SW480 (cell line): ENCODE results near the gene COL9A1.
"Not testable (repeated sequence)": the region's sequence is repeated elsewhere in the genome, so short reads cannot be mapped to it uniquely, and the experiment has no call there.

Experiments
- DNase-seq: peaks from one replicate; pipeline ENCODE4 v3.0.0-alpha.2; 2016; ENCODE audit warnings: low spot score

Gene COL9A1

DNA sequence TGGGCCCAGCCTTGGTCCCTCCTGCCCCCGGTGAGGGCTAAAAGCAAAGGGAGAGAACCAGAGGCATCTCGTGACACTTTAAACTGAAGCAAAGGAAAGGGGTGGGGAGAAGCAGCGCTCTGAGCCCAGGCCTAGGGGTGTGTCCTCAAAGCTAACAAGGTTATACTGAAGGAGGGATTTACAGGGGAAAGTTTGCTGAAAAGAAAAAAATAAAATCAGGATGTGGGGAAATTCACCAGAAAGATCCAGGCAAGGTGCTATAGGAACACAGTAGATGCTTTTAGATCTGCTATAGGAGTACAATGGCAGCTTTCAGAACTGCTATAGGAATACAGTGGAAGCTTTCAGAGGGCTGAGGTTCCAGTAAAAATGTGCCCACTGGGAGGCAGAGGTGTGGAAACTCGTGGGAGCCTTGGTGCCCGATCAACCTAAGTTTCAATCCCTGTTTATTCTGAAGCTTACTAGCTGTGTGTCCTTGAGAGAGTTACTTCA is at the start of gene COL9A1:
Gene COL9A1, minus strand, starts transcription at position 51 of the 492 bp plus-strand sequence. CDS start 160 bp downstream, outside the sequence.
- DNase-seq, result no peak

DNA sequence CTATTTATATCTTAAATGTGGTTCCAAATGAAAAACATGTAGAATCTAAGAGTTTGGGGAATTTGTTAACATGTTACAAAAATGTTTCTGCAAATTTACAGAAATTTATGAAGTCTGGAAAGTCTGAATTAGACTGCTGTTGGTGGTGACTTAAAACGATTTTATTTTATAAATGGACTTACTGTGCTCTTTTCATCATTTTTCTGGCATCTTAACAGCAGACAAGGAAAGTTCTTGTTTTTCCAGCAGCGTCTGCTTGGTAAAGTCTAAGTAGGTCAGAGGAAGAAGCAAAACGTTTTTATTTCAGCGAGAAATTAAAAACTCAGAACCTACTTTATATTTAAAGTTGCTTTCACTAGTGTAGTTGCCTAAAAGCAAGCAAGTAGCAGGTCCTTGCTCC is 48.6 kb upstream of the COL9A1 start:
- DNase-seq, result no peak

DNA sequence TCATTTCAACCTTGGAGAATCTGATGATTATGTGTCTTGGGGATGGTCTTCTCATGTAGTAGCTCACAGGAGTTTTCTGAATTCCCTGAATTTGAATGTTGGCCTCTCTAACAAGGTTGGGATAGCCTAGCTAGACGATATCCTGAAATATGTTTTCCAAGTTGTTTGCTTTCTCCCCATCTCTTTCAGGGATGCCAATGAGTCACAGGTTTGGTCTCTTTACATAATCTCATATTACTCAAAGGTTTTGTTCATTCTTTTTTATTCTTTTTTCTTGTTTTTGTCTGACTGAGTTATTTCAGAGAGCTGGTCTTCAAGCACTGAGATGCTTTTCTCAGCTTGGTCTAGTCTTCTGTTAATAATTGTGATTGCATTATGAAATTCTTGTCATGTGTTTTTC is 42.7 kb upstream of the COL9A1 start:
- DNase-seq, result no peak

DNA sequence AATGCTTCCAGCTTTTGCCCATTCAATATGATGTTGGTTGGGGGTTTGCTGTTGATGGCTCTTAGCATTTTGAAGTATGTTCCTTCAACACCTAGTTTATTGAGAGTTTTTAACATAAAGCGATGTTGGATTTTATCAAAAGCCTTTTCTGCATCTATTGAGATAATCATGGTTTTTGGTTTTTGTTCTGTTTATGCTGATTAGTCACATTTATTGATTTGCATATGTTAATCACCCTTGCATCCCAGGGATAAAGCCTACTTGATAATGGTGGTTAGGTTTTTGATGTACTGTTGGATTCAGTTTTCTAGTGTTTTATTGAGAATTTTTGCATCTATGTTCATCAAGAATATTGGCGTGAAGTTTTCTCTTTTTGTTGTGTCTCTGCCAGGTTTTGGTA is 40.4 kb upstream of the COL9A1 start:
- DNase-seq, result no peak

DNA sequence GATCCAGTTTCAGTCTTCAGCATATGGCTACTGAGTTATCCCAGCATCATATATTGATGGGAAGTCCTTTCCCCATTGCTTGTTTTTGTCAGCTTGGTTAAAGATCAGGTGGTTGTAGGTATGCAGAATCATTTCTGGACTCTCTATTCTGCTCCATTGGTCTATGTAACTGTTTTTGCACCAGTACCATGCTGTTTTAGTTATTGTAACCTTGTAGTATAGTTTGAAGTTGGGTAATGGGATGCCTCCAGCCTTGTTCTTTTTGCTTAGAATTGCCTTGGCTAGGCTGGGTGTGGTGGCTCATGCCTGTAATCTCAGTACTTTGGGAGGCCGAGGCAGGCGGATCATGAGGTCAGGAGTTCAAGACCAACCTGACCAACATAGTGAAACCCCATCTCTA is 36.9 kb upstream of the COL9A1 start:
- DNase-seq, result not testable (repeated sequence)

DNA sequence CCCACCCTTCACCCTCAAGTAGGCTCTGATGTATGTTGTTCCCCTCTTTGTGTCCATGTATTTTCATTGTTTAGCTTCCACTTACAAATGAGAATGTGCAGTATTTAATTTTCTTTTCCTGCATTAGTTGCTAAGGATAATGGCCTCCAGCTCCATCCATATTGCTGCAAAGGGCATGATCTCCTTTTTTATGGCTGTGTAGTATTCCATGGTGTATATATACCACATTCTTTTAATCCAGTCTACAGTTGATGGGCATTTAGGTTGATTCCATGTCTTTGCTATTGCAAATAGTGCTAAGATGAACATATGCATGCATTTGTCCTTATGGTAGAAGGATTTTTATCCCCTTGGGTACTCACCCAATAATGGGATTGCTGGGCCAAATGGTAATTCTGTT is 35.9 kb upstream of the COL9A1 start:
- DNase-seq, result no peak

DNA sequence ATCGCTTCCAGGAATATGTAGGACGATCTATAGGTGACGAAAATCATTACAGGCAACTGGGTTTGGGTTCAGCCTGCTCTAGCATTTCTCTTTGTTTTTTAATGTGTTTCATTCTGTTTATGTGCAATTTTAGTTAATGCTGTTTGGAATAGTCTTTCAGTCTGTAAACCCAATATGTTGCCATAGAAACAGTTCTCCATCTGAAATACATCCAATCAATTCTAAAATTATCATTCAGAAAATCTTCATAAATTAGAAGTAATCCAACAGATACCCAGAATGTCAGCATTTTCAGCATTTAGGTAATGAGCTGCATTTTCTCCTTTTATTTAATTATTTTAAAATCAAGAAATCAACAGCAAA is 34.8 kb upstream of the COL9A1 start:
- no peak for DNase-seq

DNA sequence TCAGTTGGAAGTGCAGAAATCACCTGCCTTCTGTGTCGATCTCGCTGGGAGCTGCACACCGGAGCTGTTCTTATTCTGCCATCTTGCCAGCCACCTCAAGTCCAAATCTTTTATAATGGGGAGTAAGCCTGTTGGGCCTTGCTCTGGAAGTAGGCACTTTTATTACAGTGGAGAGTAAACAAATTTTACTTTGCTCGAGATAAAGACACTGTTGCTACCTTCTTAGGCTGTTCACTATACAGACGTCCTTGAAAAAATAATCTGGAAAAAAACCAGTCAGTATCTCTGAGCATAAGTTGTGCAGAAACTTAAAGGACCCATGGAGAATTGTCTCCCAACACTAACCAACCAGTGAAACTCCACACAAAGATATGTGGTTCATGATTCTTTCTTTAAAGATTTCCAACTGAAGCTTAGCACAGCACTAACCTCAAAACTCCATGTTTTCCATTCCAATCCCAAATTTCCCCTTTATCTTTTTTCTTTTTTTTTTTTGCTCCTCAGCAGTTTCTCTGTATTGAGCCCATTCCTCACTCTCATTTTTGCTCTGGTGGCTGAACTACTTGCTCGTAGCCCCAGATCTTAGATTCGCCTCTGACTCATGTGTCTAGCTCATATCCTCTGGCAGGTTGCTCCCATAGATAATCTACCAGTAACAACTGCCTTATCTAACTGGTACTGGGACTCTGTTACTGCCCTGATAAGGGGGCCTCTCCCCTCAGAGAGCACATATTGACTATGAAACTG is 34.3 kb upstream of the COL9A1 start:
- no peak for DNase-seq

DNA sequence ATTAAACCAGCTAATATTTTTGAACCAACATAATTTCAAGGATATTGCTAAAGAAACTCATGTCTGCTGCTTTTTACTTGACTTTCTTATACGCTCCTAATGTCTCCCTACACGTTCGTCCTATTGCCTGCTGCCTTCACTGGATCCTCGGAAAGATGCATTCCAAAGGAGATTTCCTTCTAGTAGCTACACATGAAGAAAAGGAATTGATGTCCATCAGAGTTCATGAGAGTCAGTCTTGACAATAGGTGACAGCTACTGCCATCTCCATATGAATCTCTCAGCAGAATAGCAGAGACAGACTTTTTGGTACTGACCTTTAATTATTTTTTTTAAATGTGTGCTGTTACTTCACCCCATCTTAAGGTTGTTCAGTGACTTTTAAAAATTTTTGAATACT is 24.2 kb upstream of the COL9A1 start:
- no peak for DNase-seq

DNA sequence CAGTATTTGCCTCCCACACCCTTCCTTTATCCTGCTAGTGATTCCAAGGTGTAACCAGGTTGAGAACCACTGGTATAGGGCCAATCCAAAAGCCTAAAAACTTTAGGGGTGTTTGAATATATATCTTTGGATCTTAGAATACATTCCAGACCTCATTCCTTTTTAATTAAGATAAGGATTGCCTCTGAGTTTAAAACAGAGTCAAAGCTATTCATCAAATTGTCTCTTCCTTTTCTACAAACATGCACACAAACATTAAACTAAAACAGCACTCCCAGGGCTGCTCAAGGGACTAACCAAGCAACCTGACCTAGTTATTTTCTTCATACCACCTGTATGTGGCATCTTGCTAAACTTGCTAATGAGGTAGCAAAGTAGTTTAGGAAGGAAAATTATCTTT is 22.1 kb upstream of the COL9A1 start:
- DNase-seq, result no peak

DNA sequence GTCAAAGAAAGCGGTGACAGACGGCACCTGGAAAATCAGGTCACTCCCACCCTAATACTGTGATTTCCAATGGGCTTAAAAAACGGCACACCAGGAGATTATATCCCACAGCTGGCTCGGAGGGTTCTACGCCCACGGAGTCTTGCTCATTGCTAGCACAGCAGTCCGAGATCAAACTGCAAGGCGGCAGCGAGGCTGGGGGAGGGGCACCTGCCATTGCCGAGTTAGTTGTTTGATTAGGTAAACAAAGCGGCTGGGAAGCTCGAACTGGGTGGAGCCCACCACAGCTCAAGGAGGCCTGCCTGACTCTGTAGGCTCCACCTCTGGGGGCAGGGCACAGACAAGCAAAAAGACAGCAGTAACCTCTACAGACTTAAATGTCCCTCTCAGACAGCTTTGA is 14.9 kb upstream of the COL9A1 start:
- DNase-seq, result not testable (repeated sequence)

DNA sequence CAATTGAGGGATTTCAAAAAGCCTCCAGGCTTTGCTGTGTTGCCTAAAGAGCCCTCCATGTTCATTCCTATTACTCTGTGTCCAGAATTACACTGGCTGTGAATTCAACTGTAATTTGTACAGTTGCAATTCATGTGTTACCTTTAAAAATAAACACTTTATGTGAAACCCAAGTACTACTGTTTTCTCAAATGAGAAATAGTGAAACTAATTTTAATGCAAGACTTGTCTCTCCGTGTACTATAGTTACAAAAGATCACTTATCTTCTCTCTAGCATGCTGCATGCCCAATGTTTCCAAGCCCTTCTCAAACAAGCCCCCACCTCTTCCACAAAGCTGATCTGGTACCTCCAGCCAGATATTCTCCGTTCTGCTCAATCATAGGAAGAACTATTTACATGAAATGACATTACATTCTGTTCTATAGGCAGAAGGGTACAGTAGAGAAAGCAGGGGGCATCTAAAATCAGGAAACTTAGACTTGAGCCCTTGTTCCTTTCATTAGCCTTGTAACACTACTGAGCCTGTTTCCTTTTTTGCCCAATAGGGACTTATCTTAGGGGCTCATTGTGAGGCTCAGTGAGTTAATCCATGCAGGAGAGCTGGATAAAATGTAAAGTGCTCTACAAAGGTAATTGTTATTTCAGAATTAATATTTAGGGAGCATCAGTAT is 12.3 kb upstream of the COL9A1 start:
- DNase-seq, result no peak

DNA sequence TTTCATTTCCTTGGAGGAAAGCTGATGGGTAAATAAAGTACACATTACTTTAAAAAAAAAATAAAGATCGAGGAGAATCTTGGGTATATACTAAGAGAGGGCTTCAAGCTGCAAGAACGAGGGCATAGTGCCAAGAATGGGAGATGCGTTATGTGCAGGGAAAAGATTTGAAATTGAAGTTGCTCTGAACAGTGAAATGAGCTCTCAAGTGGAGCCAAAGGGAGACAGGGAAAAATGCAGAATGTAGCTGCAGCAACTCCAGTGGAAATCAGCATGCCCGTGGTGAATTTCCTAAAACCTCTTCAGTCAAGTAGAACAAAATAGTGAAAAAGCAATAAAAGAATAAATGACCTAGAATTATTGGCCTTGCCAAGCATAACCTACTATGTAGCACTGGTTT is 11.4 kb upstream of the COL9A1 start:
- DNase-seq, result no peak

DNA sequence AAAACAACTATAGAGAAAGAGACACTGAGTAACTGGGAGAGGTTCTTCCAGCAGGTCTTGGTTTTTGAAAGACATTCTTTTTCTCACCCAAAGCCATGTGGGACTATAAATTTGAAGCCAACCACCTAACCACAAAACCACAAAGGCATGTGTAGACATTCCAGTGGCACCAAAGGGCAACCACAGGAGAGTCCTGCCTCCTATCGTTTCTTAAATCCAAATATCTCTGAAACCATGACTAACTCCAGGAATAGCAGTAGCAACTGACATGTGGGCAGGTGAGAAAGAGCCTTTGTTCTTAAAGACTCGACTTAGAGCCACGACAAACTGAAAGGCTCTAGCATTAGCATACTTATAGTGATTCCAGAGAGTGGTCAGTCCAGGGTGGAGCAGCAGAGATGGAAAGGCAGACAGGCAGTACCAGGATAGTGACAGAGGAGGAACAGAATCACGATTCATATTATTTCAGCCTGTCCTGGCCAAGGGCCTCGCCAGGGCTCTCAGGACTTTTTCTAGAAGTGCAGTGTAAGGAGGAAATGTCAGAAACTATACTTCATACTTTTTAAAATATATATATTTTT is 9.4 kb upstream of the COL9A1 start:
- peak; percentile 85 for DNase-seq

DNA sequence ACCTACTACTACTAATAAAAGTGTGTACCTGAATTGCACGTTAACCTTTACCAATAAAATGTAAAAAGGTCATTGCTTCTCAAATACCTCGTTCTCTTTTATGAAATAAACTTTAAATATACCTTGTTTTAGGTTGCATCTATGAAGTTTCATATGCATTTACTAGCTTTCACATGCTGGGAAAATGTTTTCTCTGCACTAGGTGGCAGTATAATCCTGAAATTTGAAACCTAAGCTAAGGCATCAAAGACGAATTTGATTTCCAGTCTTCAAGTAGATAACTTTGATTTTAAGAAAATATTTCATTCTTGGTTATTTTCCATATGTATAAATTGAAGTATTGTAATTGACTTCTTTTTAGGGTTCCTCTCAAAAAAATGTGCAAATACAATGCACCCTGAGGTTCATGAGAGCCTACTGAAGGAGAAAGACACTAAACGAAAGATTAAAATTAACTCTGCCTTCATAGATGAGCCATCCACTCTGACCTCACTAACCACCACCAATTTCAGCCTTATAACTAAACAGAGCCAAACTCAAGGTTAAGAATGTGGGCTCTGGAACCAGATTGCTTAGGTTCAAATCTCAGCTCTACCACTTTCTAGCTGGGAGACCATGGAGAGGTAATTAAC is 7.3 kb upstream of the COL9A1 start:
- DNase-seq, result peak; percentile 34

DNA sequence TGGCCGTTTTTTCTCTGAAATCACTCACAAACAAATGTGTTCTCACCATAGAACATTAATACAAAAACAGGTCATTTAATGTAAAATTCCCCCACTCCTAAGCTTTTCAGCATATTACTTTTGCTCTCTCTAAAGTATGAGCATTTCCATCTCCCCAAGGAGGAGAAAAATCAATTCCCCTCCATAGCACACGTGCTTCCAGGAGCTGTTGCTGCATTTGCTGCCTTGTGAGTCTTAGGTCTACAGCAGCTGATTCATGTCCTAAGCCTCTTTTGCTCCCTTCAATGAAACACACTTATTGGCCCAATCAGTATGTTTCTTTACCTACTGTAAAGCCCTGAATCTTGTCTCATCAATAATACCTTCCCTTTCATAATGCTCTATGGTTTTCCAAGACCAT is 6.4 kb upstream of the COL9A1 start:
- no peak for DNase-seq

DNA sequence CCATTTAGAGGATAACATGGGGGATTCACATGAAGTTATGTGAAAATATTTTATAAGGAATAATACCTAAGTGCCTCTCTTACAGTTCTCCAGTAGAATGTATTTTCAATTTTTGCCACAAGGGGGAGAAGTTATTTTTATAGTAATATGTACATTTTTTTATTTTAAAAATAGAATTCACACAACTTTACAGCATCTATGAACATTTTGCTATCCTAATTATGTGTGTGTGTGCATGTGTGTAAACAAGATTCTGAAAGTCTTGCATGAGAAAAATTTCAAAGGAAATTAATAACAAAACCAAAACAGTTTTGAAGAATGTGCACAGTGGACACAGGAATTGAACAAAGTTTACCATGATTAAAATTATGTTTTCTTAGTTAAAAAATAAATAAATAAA is 5.3 kb upstream of the COL9A1 start:
- DNase-seq, result not testable (repeated sequence)

DNA sequence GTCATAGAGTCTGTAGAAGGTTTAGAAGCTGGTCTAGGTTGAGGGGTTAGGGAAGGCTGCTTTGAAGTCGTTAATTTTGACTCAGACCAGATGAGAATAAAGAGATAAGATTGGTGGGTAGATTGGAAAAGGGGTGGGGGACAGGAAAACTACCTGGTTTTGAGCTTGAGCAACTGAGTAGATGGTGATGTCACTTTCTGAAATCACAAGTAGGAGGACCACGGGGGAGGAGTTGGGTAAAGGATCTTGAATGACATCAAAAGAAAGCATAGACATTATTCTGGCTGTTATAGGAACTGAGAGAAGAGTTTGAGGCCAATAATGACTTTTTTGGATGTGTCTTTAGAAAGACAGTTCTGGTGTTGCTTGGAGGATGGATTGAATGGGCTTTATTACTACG is 4.1 kb upstream of the COL9A1 start:
- no peak for DNase-seq

DNA sequence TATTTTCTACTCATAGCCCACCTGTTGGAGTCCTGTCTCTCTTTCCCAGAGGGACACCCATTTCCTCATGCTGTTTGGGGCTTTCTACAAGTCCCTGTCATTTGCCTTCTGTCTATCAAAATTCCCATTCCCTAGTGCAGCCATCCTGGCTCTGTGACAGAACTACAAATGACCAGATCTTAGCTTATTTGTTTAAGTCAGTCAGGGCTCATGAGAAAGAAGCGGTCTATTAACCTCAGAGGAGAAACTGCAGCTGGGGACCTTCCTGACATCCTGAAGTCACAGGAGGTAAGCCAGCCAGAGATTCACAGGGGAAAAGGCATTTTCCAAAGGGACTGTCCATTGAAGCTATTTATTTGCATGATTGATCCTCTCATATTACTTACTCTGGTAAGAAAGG is 1.7 kb upstream of the COL9A1 start:
- DNase-seq, result no peak

DNA sequence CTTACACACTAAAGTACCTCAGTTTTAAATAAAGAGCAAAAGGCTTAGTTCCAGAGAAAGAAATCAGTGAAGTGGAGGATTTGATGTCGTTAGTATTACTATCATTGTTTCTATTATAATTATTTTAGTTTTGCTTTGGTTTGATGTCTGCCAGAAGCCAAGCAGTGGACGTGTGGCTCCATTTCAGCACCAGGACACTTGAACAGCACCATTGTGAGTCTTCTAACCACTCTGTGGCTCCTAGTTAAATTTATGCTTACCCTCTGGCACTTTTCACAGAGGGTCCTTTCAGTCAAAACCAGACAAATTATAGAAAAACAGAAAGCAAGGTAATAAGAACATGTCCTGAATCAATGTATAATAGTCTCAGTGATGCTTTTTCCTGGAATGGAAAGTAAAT is 3.4 kb downstream of the COL9A1 start:
- DNase-seq, result no peak

DNA sequence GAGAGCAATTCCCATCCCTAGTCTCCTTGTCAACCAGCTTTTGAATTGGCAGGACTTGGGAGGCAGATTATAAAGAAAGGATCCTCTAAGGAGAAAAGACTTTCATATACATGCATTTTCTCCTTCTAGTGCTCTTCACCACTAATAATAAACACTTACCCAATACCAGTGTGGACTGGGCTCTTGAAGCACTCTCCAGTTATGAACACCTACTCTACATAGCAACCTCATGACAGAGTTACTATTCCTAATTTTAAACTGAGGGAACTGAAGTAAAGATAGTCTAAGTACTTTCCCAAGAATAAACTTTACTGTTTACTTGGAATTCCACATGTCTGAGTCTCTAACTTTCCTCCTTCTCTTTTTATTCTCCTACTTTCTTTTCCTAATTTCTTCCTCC is 4.8 kb downstream of the COL9A1 start:
- no peak for DNase-seq

DNA sequence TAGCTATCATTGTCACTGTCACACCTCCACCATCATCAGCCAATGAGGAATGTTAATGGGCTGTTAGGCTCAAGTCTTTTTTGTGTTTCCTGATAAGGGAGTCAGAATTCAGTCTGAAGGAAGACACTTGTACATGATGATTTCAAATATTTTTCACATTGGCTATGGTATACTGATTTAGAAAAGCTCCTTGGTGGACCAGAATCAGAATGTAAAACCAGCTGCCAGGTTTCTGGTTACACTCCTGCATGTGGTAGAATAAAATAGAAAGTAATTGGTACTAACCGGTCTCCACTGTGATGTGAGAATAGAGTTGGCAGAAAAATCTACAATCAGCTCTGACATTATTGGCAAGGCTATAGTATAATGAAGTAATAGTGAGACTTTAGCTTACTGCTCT is 10.7 kb downstream of the COL9A1 start:
- DNase-seq, result no peak

DNA sequence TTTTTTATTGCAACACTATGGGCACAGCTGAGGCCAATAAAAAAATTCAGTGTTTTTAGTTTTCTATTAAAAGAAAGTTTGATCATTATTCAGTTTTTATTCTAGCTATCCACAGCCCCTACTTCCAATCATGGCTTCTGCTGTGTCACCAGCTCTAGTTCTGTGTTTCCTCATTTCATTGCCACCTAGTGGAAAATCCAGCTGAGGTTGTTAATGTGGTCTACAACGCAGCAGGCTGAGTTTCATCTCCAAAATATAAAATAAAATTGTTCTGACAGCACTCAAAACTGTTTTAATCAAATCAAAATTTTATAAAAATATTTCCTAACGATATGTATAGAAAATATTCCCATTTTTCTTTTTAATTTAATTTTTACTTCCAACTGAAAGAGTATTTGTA is 13.6 kb downstream of the COL9A1 start:
- no peak for DNase-seq
